ENCODE measurements around the gene CRHR2. TPM values are rescaled to one million over a fixed set of nuclear protein-coding genes. Genes with fewer than 3 reads are reported as not detected.

Gene CRHR2
- total and polyA plus RNA-seq, 4 experiments from 2014 or later = not detected

- ChIA-PET POLR2A (ENCODE audit: partially characterized antibody) (interaction anchor here (0.6 to 6.3 kb wide), 17 partner anchors 9 to 700 kb away, joined by 3 to 139 read pairs (median 4); partner anchors contain the start of genes GARS1 and MINDY4), CTCF (ENCODE audit: partially characterized antibody) (interaction anchor here (0.9 to 8.4 kb wide), 9 partner anchors 11 to 256 kb away, joined by 3 to 240 read pairs (median 5); no protein-coding TSS in a partner anchor)
- Histone ChIP-seq H3K27me3 (ENCODE audit: insufficient read depth, low read length) (no peaks in the 10 kb centered on the region), H3K9me3 (ENCODE audit: control insufficient read depth in 1 of 2, low read length in 2 of 2) (no peaks in the 10 kb centered on the region), H3K36me3 (ENCODE audit: insufficient read depth, low read length) (no peaks in the 10 kb centered on the region), H3K4me1 (ENCODE audit: insufficient read depth, low read length) (peaks cover 60% of the 10 kb centered on the region), H3K27ac (ENCODE audit: low read depth, low read length) (peak overlapping the region; percentile 57), H3K4me3 (ENCODE audit: low read length in 2 of 2) (peak overlapping the region; percentile 47 to 70)
- H3K27me3 Mint-ChIP-seq = no peaks in the 10 kb centered on the region
- H3K9me3 Mint-ChIP-seq = peaks cover 0 to 2% (median 0%) of the 10 kb centered on the region in 8 donors
- DNase-seq = peak; percentile 77 to 82 (median 81)
- intact Hi-C loops (cut with micrococcal nuclease) = loop anchor here (1.0 to 2.0 kb wide), 5 partner anchors 11 to 699 kb away; partner anchors contain the start of genes GARS1, GGCT and PLEKHA8
- H3K27ac Mint-ChIP-seq = peak overlapping the region; percentile 85 to 96 (median 94)
- H3K36me3 Mint-ChIP-seq = peaks cover 1 to 6% of the 10 kb centered on the region in 2 donors
- H3K4me3 Mint-ChIP-seq = peak overlapping the region; percentile 87 to 96 (median 92)
- H3K4me1 Mint-ChIP-seq = peaks cover 38 to 66% (median 50%) of the 10 kb centered on the region in 4 donors
Observed at GRCh38 chr7:30727061-30727945, 45.0 kb upstream of the CRHR2 start.

DNA sequence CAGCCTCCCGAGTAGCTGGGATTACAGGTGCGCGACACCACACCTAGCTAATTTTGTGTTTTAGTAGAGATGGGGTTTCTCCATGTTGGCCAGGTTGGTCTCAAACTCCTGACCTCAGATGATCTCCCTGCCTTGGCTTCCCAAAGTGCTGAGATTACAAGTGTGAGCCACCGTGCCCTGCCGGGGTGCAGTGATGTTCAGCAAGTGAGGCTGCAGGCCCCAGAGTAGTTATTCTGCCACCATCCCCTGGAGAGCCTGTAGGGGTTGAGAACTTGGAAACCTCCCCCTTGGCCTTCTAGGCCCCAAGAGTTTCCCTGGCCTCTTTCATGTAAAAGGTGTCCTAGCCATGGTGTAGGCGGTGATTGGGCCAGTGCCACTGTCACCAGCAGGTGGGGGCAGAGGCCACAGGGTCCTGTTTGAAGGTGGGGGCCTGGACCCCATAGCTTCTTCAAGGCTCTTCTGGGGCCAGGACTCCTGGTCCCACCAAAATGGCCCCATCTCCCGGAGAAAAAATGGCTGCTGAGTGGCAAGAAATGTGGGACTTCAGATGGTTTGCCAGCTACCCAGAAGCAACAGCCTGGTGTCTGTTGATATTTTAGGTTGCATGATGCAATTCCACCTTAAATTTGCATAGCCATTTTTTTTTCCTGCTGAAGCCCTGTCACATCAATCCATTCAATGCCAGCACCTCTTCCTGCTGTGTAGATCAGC, 44.2 kb upstream of the CRHR2 start:
- peak overlapping the region; percentile 47 to 70 for H3K4me3 ChIP-seq (ENCODE audit: low read length in 2 of 2)
- H3K9me3 ChIP-seq (ENCODE audit: control insufficient read depth in 1 of 2, low read length in 2 of 2) = no peaks in the 10 kb centered on the region
- Mint-ChIP-seq H3K36me3 (peaks cover 1 to 6% of the 10 kb centered on the region in 2 donors), H3K4me3 (peak overlapping the region; percentile 87 to 96 (median 92)), H3K27me3 (no peaks in the 10 kb centered on the region), H3K27ac (peak overlapping the region; percentile 85 to 96 (median 94)), H3K9me3 (peaks cover 0 to 2% (median 0%) of the 10 kb centered on the region in 8 donors), H3K4me1 (peaks cover 37 to 60% (median 49%) of the 10 kb centered on the region in 4 donors)
- no peaks in the 10 kb centered on the region for H3K36me3 ChIP-seq (ENCODE audit: insufficient read depth, low read length)
- peaks cover 60% of the 10 kb centered on the region for H3K4me1 ChIP-seq (ENCODE audit: insufficient read depth, low read length)
- peak in 3 of 5 donors; percentile 11 to 38 (median 30) for DNase-seq
- H3K27ac ChIP-seq (ENCODE audit: low read depth, low read length) = peak overlapping the region; percentile 57
- intact Hi-C loops (cut with micrococcal nuclease) = loop anchor here (1.0 to 2.0 kb wide), 5 partner anchors 12 to 698 kb away; partner anchors contain the start of genes GARS1, GGCT and PLEKHA8
- ChIA-PET CTCF (ENCODE audit: partially characterized antibody) (interaction anchor here (1.2 to 8.4 kb wide), 8 partner anchors 10 to 257 kb away, joined by 3 to 240 read pairs (median 6); no protein-coding TSS in a partner anchor), POLR2A (ENCODE audit: partially characterized antibody) (interaction anchor here (1.2 to 6.3 kb wide), 12 partner anchors 10 to 699 kb away, joined by 3 to 139 read pairs (median 6); partner anchors contain the start of genes GARS1 and MINDY4)
- H3K27me3 ChIP-seq (ENCODE audit: insufficient read depth, low read length) = no peaks in the 10 kb centered on the region

DNA sequence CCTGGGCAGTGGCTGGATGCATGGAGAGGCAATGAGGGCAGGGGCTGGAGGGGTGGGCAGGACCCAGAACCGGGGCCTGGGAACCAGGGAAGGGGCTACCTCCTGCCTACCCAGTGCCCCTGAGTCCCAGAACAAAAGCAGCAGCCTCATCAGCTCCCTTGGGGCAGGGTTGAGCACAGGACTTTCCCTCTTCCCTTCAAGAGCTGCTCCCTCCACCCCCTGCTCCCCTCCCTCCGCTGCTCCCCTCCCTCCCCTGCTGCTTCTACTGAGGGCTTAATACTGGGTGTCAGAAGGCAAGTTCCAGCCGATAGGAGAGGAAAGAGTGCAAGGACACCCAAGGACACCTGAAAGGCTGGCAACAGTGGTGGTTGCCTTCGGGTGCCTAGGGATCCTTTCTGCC, 41.5 kb upstream of the CRHR2 start:
- Mint-ChIP-seq H3K36me3 (peaks cover 16 to 33% of the 10 kb centered on the region in 2 donors), H3K27me3 (no peaks in the 10 kb centered on the region), H3K9me3 (peaks cover 5 to 19% (median 15%) of the 10 kb centered on the region in 8 donors), H3K4me1 (peaks cover 27 to 45% (median 35%) of the 10 kb centered on the region in 4 donors), H3K27ac (no peak overlapping the region), H3K4me3 (no peak overlapping the region)
- intact Hi-C loops (cut with micrococcal nuclease) = no loop called here
- peaks cover 34% of the 10 kb centered on the region for H3K4me1 ChIP-seq (ENCODE audit: insufficient read depth, low read length)
- no peak overlapping the region for H3K27ac ChIP-seq (ENCODE audit: low read depth, low read length)
- POLR2A ChIA-PET (ENCODE audit: partially characterized antibody) = no interaction called here
- no peaks in the 10 kb centered on the region for H3K9me3 ChIP-seq (ENCODE audit: control insufficient read depth in 1 of 2, low read length in 2 of 2)
- H3K4me3 ChIP-seq (ENCODE audit: low read length in 2 of 2) = no peak overlapping the region
- H3K36me3 ChIP-seq (ENCODE audit: insufficient read depth, low read length) = no peaks in the 10 kb centered on the region
- no peak for DNase-seq
- CTCF ChIA-PET (ENCODE audit: partially characterized antibody) = interaction anchor here (8.4 kb wide), 1 partner anchor 15 kb away, joined by 240 read pairs; no protein-coding TSS in a partner anchor
- no peaks in the 10 kb centered on the region for H3K27me3 ChIP-seq (ENCODE audit: insufficient read depth, low read length)

GRCh38 chr7:30722671-30723070, 40.4 kb upstream of the CRHR2 start:
- Mint-ChIP-seq H3K36me3 (peaks cover 27 to 44% of the 10 kb centered on the region in 2 donors), H3K9me3 (peaks cover 7 to 30% (median 26%) of the 10 kb centered on the region in 8 donors), H3K4me1 (peaks cover 17 to 34% (median 25%) of the 10 kb centered on the region in 4 donors), H3K27me3 (no peaks in the 10 kb centered on the region), H3K27ac (no peak overlapping the region), H3K4me3 (peak overlapping the region in 1 of 8 donors; percentile 25)
- Histone ChIP-seq H3K27me3 (ENCODE audit: insufficient read depth, low read length) (no peaks in the 10 kb centered on the region), H3K4me1 (ENCODE audit: insufficient read depth, low read length) (peaks cover 23% of the 10 kb centered on the region), H3K27ac (ENCODE audit: low read depth, low read length) (no peak overlapping the region), H3K4me3 (ENCODE audit: low read length in 2 of 2) (no peak overlapping the region), H3K36me3 (ENCODE audit: insufficient read depth, low read length) (no peaks in the 10 kb centered on the region), H3K9me3 (ENCODE audit: control insufficient read depth in 1 of 2, low read length in 2 of 2) (peaks cover 0 to 4% of the 10 kb centered on the region in 2 donors)
- CTCF ChIA-PET (ENCODE audit: partially characterized antibody) = interaction anchor here (1.5 kb wide), 1 partner anchor 17 kb away, joined by 13 read pairs; no protein-coding TSS in a partner anchor
- POLR2A ChIA-PET (ENCODE audit: partially characterized antibody) = interaction anchor here (1.0 kb wide), 1 partner anchor 16 kb away, joined by 3 read pairs; no protein-coding TSS in a partner anchor
- intact Hi-C loops (cut with micrococcal nuclease) = no loop called here
- no peak for DNase-seq

- Histone ChIP-seq H3K27ac (ENCODE audit: low read depth, low read length) (no peak overlapping the region), H3K9me3 (ENCODE audit: control insufficient read depth in 1 of 2, low read length in 2 of 2) (peaks cover 0 to 5% of the 10 kb centered on the region in 2 donors), H3K27me3 (ENCODE audit: insufficient read depth, low read length) (no peaks in the 10 kb centered on the region), H3K4me3 (ENCODE audit: low read length in 2 of 2) (no peak overlapping the region), H3K36me3 (ENCODE audit: insufficient read depth, low read length) (no peaks in the 10 kb centered on the region), H3K4me1 (ENCODE audit: insufficient read depth, low read length) (peaks cover 20% of the 10 kb centered on the region)
- Mint-ChIP-seq H3K27me3 (no peaks in the 10 kb centered on the region), H3K27ac (peak overlapping the region in 1 of 7 donors; percentile 52), H3K36me3 (peaks cover 29 to 46% of the 10 kb centered on the region in 2 donors), H3K4me3 (no peak overlapping the region), H3K4me1 (peaks cover 12 to 29% (median 21%) of the 10 kb centered on the region in 4 donors), H3K9me3 (peaks cover 8 to 34% (median 28%) of the 10 kb centered on the region in 8 donors)
- ChIA-PET POLR2A (ENCODE audit: partially characterized antibody) (no interaction called here), CTCF (ENCODE audit: partially characterized antibody) (interaction anchor here (1.5 kb wide), 1 partner anchor 18 kb away, joined by 13 read pairs; no protein-coding TSS in a partner anchor)
- intact Hi-C loops (cut with micrococcal nuclease) = no loop called here
- DNase-seq = no peak
Observed at GRCh38 chr7:30722187-30722586, 39.9 kb upstream of the CRHR2 start.

GRCh38 chr7:30721211-30721610, 39.0 kb upstream of the CRHR2 start:
- Mint-ChIP-seq H3K27ac (no peak overlapping the region), H3K4me3 (no peak overlapping the region), H3K27me3 (no peaks in the 10 kb centered on the region), H3K4me1 (peaks cover 5 to 20% (median 12%) of the 10 kb centered on the region in 4 donors), H3K9me3 (peaks cover 12 to 40% (median 34%) of the 10 kb centered on the region in 8 donors), H3K36me3 (peaks cover 33 to 56% of the 10 kb centered on the region in 2 donors)
- Histone ChIP-seq H3K36me3 (ENCODE audit: insufficient read depth, low read length) (no peaks in the 10 kb centered on the region), H3K9me3 (ENCODE audit: control insufficient read depth in 1 of 2, low read length in 2 of 2) (peaks cover 0 to 5% of the 10 kb centered on the region in 2 donors), H3K27ac (ENCODE audit: low read depth, low read length) (no peak overlapping the region), H3K4me3 (ENCODE audit: low read length in 2 of 2) (no peak overlapping the region), H3K4me1 (ENCODE audit: insufficient read depth, low read length) (peaks cover 10% of the 10 kb centered on the region), H3K27me3 (ENCODE audit: insufficient read depth, low read length) (no peaks in the 10 kb centered on the region)
- ChIA-PET CTCF (ENCODE audit: partially characterized antibody) (interaction anchor here (0.7 to 3.1 kb wide), 2 partner anchors 19 to 20 kb away, joined by 3 to 17 read pairs; no protein-coding TSS in a partner anchor), POLR2A (ENCODE audit: partially characterized antibody) (no interaction called here)
- DNase-seq = no peak
- intact Hi-C loops (cut with micrococcal nuclease) = no loop called here

Data from CD4-positive, alpha-beta memory T cell (primary cell).